ENCODE measurements around the gene ATP8B4.

DNA sequence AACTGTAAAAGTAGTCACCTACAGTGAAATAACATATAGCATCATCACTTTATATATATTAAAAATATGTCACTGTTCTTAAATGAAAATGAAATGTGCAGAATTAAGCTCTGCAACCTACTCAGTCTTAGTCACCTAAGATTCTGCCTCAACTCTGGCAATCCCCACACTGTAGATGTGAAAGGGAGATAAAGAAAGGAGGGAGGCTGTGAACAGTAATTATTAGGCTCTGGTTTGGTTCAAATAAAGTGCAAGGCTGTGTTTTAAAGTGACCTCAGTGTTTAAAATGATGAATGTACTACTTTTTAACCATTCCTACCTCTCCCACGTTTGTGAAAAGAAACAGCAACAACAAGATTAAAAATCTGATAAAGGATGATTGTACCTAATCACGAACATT is 72.2 kb downstream of the ATP8B4 start:
- TF ChIP-seq POLR2A (IDR thresholded peaks at IDR 0.05; ENCODE audit: low read length), result no peak
- no peak for TF ChIP-seq GATA1 (IDR thresholded peaks at IDR 0.05; ENCODE audit: low read depth, low read length)

Data from erythroblast (primary cell).